Esophagus squamous epithelium (tissue), 4 donors: ENCODE measurements around the gene DENND1A.

Source experiments
- CTCF ChIP-seq, 6 experiments: fragments of 450-650 bp in 4 of 6; fragments of 200-600 bp in 2 of 6; sonication (generic) in 2 of 6; IDR thresholded peaks; one replicate each; pipeline ENCODE4 v1.5.1; 2016 to 2019; ENCODE audit warnings: antibody characterized with exemption in 6 of 6, mild to moderate bottlenecking in 4 of 6, moderate library complexity in 4 of 6
- POLR2A ChIP-seq, 4 donors: fragments of 450-650 bp; IDR thresholded peaks; one replicate each; pipeline ENCODE4 v1.6.1; 2017; ENCODE audit warnings: antibody characterized with exemption in 4 of 4, mild to moderate bottlenecking in 4 of 4, moderate library complexity in 3 of 4

GRCh38 chr9:123948286-123948685 is 18.4 kb upstream of the DENND1A start:
- TF ChIP-seq CTCF (IDR thresholded peaks at IDR 0.05) (no peak), POLR2A (IDR thresholded peaks at IDR 0.05) (no peak)
